ENCODE data around the gene ACOT7.

Gene ACOT7

DNA sequence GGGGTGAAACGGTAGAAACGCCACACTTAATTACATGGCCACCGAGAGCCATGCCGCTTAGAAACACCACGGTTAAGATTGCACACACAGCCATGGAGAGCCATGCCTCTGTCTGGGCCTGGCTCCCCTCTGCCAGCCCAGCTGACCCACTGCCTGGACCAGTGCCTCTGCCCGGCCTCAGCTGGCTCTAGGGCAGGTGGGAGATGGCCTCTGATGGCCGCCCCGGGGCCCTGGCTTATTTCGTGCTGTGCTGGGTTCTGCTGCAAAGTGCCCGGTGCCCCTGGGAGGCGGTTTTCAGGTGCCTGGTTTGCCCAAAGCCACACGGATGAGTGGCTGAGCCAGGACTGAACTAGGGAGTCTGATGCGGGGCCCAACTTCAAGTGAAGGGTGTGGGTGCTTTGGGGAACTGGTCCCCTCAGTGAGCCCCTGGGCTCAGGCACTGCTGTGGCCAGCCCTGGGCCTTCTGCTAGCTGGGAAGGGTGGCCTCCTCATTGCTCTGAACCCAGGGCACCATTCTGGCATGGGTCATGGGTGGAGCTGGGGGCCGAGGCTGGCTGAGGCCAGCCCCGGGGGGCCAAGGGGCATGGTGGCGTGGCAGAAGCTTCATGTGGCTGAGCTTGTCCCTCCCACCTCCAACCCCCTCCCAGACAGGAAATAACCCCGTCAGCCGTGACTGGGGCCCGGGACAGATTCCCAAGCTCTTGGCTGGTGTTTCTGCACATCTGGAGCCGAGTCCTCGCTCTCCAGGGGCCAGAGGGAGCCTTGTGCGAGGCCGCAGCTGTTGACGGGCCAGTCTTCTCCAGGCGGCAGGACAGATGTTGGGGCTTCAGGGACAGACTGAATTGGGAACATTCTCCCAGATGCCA lies 130.8 kb downstream of the ACOT7 start:
- no peak overlapping the region for H3K4me3 ChIP-seq (ENCODE audit: low read length in 2 of 2)
- H3K9me3 ChIP-seq (replicated peaks in 1 of 2; ENCODE audit: control insufficient read depth in 2 of 2, insufficient read depth in 1 of 2, low read depth in 1 of 2, low read length in 2 of 2), result no peaks in the 10 kb centered on the region
- peaks cover 9% of the 10 kb centered on the region for H3K79me1 ChIP-seq (ENCODE audit: low read depth, low read length)
- H2BK5ac ChIP-seq (ENCODE audit: low read length), result no peak overlapping the region
- no peak overlapping the region for H3K4ac ChIP-seq (ENCODE audit: low read length)
- H3K4me2 ChIP-seq (ENCODE audit: insufficient read depth, low read length, poor library complexity, severe bottlenecking), result no peak overlapping the region
- H2BK120ac ChIP-seq (ENCODE audit: low read depth, low read length), result no peak overlapping the region
- DNase-seq (ENCODE audit: low spot score), result no peak
- peaks cover 4 to 6% of the 10 kb centered on the region in 2 donors for H3K36me3 ChIP-seq (replicated peaks in 1 of 2; ENCODE audit: control insufficient read depth in 2 of 2, insufficient read depth in 2 of 2, low read length in 2 of 2)
- no peak overlapping the region for H3K14ac ChIP-seq (ENCODE audit: low read length)
- peak overlapping the region; percentile 37 for H3K23ac ChIP-seq (ENCODE audit: low read depth, low read length, poor library complexity)
- peaks cover 10 to 29% of the 10 kb centered on the region in 2 donors for H3K4me1 ChIP-seq (ENCODE audit: control insufficient read depth in 2 of 2, insufficient read depth in 1 of 2, low read depth in 1 of 2, low read length in 2 of 2)
- H2BK15ac ChIP-seq (ENCODE audit: low read length), result peak overlapping the region; percentile 45
- H3K27ac ChIP-seq (replicated peaks; ENCODE audit: low read length), result no peak overlapping the region
- H2AK5ac ChIP-seq (ENCODE audit: low read depth, low read length), result peak overlapping the region; percentile 19
- H4K8ac ChIP-seq (ENCODE audit: low read depth, low read length), result no peak overlapping the region
- H2BK12ac ChIP-seq (ENCODE audit: low read length), result no peak overlapping the region
- no peak overlapping the region for H2AFZ ChIP-seq (ENCODE audit: low read length)
- H3K27me3 ChIP-seq (ENCODE audit: control insufficient read depth in 3 of 3, insufficient read depth in 3 of 3, low read depth in 1 of 3, low read length in 3 of 3), result no peaks in the 10 kb centered on the region
- peak overlapping the region; percentile 7 for H3K9ac ChIP-seq (ENCODE audit: low read depth, low read length, poor library complexity)
- no peak overlapping the region for H4K91ac ChIP-seq (ENCODE audit: low read depth, low read length, poor library complexity)
- no CpG with 5 or more reads among the region's 25 CpGs for WGBS, 2 donors (ENCODE audit: extremely low coverage in 2 of 2, insufficient read length in 2 of 2, insufficient replicate concordance in 1 of 2)
- peak overlapping the region; percentile 7 for H3K18ac ChIP-seq (ENCODE audit: low read length)

DNA sequence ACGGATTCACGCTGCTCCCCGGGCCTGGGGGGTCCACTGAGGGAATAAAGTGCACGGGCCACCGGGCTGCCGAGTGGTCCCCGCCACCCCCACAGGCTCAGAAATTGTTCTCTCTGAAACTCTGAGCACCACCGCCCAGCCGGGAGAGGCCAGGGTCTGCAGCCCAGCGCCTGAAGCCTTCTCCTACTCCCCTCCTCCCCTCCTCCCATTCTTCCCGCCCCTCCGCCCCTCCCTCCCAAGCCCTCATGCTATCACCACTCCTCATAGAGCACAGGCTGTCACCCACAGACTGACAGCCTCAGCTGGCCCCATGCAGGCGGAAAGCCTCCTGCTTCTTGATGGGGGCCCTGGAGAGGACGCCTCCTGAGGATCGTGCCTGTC lies 132.0 kb downstream of the ACOT7 start:
- Histone ChIP-seq H2BK120ac (ENCODE audit: low read depth, low read length) (no peak overlapping the region), H2AK5ac (ENCODE audit: low read depth, low read length) (peak overlapping the region; percentile 23), H4K91ac (ENCODE audit: low read depth, low read length, poor library complexity) (no peak overlapping the region), H3K36me3 (replicated peaks in 1 of 2; ENCODE audit: control insufficient read depth in 2 of 2, insufficient read depth in 2 of 2, low read length in 2 of 2) (peaks cover 4 to 6% of the 10 kb centered on the region in 2 donors), H2AFZ (ENCODE audit: low read length) (peak overlapping the region; percentile 92), H3K79me1 (ENCODE audit: low read depth, low read length) (peaks cover 11% of the 10 kb centered on the region), H2BK5ac (ENCODE audit: low read length) (peak overlapping the region; percentile 5), H3K4me2 (ENCODE audit: insufficient read depth, low read length, poor library complexity, severe bottlenecking) (peak overlapping the region; percentile 95), H3K18ac (ENCODE audit: low read length) (peak overlapping the region; percentile 93), H3K9ac (ENCODE audit: low read depth, low read length, poor library complexity) (peak overlapping the region; percentile 16), H3K4me3 (ENCODE audit: low read length in 2 of 2) (peak overlapping the region; percentile 60 to 92), H4K8ac (ENCODE audit: low read depth, low read length) (no peak overlapping the region), H3K4ac (ENCODE audit: low read length) (no peak overlapping the region), H3K4me1 (ENCODE audit: control insufficient read depth in 2 of 2, insufficient read depth in 1 of 2, low read depth in 1 of 2, low read length in 2 of 2) (peaks cover 10 to 28% of the 10 kb centered on the region in 2 donors), H3K27ac (replicated peaks; ENCODE audit: low read length) (peak overlapping the region; percentile 39), H2BK15ac (ENCODE audit: low read length) (peak overlapping the region; percentile 45), H2BK12ac (ENCODE audit: low read length) (peak overlapping the region; percentile 49), H3K9me3 (replicated peaks in 1 of 2; ENCODE audit: control insufficient read depth in 2 of 2, insufficient read depth in 1 of 2, low read depth in 1 of 2, low read length in 2 of 2) (no peaks in the 10 kb centered on the region), H3K14ac (ENCODE audit: low read length) (no peak overlapping the region), H3K27me3 (ENCODE audit: control insufficient read depth in 3 of 3, insufficient read depth in 3 of 3, low read depth in 1 of 3, low read length in 3 of 3) (no peaks in the 10 kb centered on the region), H3K23ac (ENCODE audit: low read depth, low read length, poor library complexity) (no peak overlapping the region)
- DNase-seq (ENCODE audit: low spot score), result no peak
- WGBS, 2 donors (ENCODE audit: extremely low coverage in 2 of 2, insufficient read length in 2 of 2, insufficient replicate concordance in 1 of 2), result no CpG with 5 or more reads among the region's 15 CpGs

DNA sequence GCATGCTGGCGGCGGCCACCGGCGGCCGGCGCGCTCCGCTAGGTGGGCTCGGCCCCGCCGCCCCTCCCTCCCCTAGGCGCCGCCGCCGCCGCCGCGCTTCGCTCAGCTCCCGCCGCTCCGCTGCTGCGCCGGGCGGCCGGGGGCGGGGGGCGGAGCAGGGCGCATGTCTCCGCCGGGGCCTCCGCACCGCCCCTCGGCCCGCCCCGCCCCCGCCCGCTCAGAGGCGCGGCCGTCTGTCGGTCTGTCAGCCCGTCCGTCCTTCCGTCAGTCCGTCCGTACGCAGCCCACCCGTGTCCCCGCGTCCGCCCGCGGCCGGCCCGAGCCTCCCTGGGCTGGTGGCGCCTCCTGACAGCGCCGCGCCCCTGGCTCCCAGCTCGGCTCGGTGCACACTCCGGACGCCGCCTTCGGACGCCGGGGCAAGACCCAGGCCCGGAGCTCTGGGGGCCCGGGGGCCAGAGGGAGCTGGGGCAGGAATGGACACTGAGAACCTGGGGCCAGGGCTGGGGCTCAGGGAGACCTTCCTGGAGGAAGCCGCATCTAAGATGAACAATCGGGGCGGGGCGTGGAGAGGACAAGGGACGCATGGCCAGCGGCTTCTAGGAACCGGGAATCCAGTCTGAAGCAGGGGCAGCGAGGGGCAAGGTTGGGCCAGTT lies 132.5 kb downstream of the ACOT7 start, which contains the start of gene GPR153:
GPR153 (minus strand) TSS at position 138 of the 654 bp plus-strand sequence. CDS start 6,193 bp downstream, outside the sequence.
- H3K79me1 ChIP-seq (ENCODE audit: low read depth, low read length), result peaks cover 11% of the 10 kb centered on the region
- peak within 1 kb of the TSS; percentile 39 for H3K27ac ChIP-seq (replicated peaks; ENCODE audit: low read length)
- H2AK5ac ChIP-seq (ENCODE audit: low read depth, low read length), result peak within 1 kb of the TSS; percentile 61
- peak within 1 kb of the TSS; percentile 63 for H3K14ac ChIP-seq (ENCODE audit: low read length)
- peak within 1 kb of the TSS; percentile 95 for H3K4me2 ChIP-seq (ENCODE audit: insufficient read depth, low read length, poor library complexity, severe bottlenecking)
- peak within 1 kb of the TSS; percentile 24 for H2BK5ac ChIP-seq (ENCODE audit: low read length)
- no peak within 1 kb of the TSS for H4K91ac ChIP-seq (ENCODE audit: low read depth, low read length, poor library complexity)
- H3K4ac ChIP-seq (ENCODE audit: low read length), result peak within 1 kb of the TSS; percentile 2
- no peak within 1 kb of the TSS for H4K8ac ChIP-seq (ENCODE audit: low read depth, low read length)
- peak within 1 kb of the TSS; percentile 89 for H3K9ac ChIP-seq (ENCODE audit: low read depth, low read length, poor library complexity)
- no peak within 1 kb of the TSS for H2BK120ac ChIP-seq (ENCODE audit: low read depth, low read length)
- WGBS, 2 donors (ENCODE audit: extremely low coverage in 2 of 2, insufficient read length in 2 of 2, insufficient replicate concordance in 1 of 2), result no CpG with 5 or more reads among the region's 78 CpGs
- peak within 1 kb of the TSS; percentile 60 to 92 for H3K4me3 ChIP-seq (ENCODE audit: low read length in 2 of 2)
- H3K4me1 ChIP-seq (ENCODE audit: control insufficient read depth in 2 of 2, insufficient read depth in 1 of 2, low read depth in 1 of 2, low read length in 2 of 2), result peaks cover 10 to 28% of the 10 kb centered on the region in 2 donors
- H3K18ac ChIP-seq (ENCODE audit: low read length), result peak within 1 kb of the TSS; percentile 93
- peaks cover 4 to 6% of the 10 kb centered on the region in 2 donors for H3K36me3 ChIP-seq (replicated peaks in 1 of 2; ENCODE audit: control insufficient read depth in 2 of 2, insufficient read depth in 2 of 2, low read length in 2 of 2)
- H3K9me3 ChIP-seq (replicated peaks in 1 of 2; ENCODE audit: control insufficient read depth in 2 of 2, insufficient read depth in 1 of 2, low read depth in 1 of 2, low read length in 2 of 2), result no peaks in the 10 kb centered on the region
- DNase-seq (ENCODE audit: low spot score), result no peak
- H3K23ac ChIP-seq (ENCODE audit: low read depth, low read length, poor library complexity), result peak within 1 kb of the TSS; percentile 75
- H2BK12ac ChIP-seq (ENCODE audit: low read length), result peak within 1 kb of the TSS; percentile 49
- no peaks in the 10 kb centered on the region for H3K27me3 ChIP-seq (ENCODE audit: control insufficient read depth in 3 of 3, insufficient read depth in 3 of 3, low read depth in 1 of 3, low read length in 3 of 3)
- H2AFZ ChIP-seq (ENCODE audit: low read length), result peak within 1 kb of the TSS; percentile 92
- H2BK15ac ChIP-seq (ENCODE audit: low read length), result peak within 1 kb of the TSS; percentile 49

Data from neuronal stem cell (in vitro differentiated cells).